Kidney (tissue), 14 donors: Measurements from ENCODE around the gene HSPG2. TPM values are rescaled to one million over a fixed set of nuclear protein-coding genes. Genes with fewer than 3 reads are reported as not detected.

Source experiments
- DNase-seq, 5 donors: peaks; one replicate each; pipeline ENCODE4 v3.0.0-alpha.2; 2013 to 2020
- FAIRE-seq: peaks from 2 replicates; lab custom pipeline; 2012; peaks lifted over from hg19 to GRCh38; lab: Jason Lieb, UNC
- H3K27ac ChIP-seq, 2 donors: one replicate each; pipeline ENCODE4 v1.7.0; 2013; ENCODE audit warnings: low read depth in 2 of 2, low read length in 2 of 2, inconsistent platforms in 1 of 2
- H3K27me3 ChIP-seq: one replicate; pipeline ENCODE4 v1.7.1; 2013; ENCODE audit warnings: low read length, inconsistent platforms; ENCODE audit not compliant: control insufficient read depth, insufficient read depth
- H3K36me3 ChIP-seq, 3 donors: one replicate each; pipeline versions ENCODE4 v1.7.0 to v1.7.1; 2013; ENCODE audit warnings: low read length in 3 of 3, control low read depth in 1 of 3, inconsistent platforms in 1 of 3; ENCODE audit not compliant: insufficient read depth in 3 of 3, control insufficient read depth in 2 of 3
- H3K4me1 ChIP-seq, 3 donors: one replicate each; pipeline versions ENCODE4 v1.7.0 to v1.7.1; 2013; ENCODE audit warnings: low read length in 3 of 3, inconsistent platforms in 1 of 3, low read depth in 1 of 3; ENCODE audit not compliant: control insufficient read depth in 2 of 3, insufficient read depth in 2 of 3
- H3K4me3 ChIP-seq, 3 donors: one replicate each; pipeline versions ENCODE4 v1.7.0 to v1.8.1; 2013; ENCODE audit warnings: low read length in 3 of 3, control low read depth in 1 of 3, inconsistent platforms in 1 of 3
- H3K9ac ChIP-seq, 3 donors: one replicate each; pipeline versions ENCODE4 v1.7.0 to v1.7.1; 2013; ENCODE audit warnings: low read length in 3 of 3, control low read depth in 1 of 3, inconsistent platforms in 1 of 3
- H3K9me3 ChIP-seq, 3 donors: one replicate each; pipeline versions ENCODE4 v1.7.0 to v1.7.1; 2013; ENCODE audit warnings: low read length in 3 of 3, control low read depth in 1 of 3, inconsistent platforms in 1 of 3; ENCODE audit not compliant: control insufficient read depth in 2 of 3, insufficient read depth in 1 of 3
- CTCF ChIP-seq: IDR thresholded peaks from 3 replicates; pipeline ENCODE4 v1.5.1; 2012; ENCODE audit warnings: mild to moderate bottlenecking, moderate library complexity, borderline replicate concordance; ENCODE audit not compliant: insufficient read depth; ENCODE audit errors: extremely low read depth
- intact Hi-C: fragments of 100-400 bp; cut with DNase I; formaldehyde crosslinking; loops from one replicate; pipeline ENCODE4 v1.11.1; 2022
- polyA plus RNA-seq: library from polyadenylated mRNA; stranded (reverse); fragments of 350-450 nt; fragmentation: Illumina TruSeq; extraction: RNeasy Lipid Tissue Mini Kit (QIAGEN cat#74804); gene quantifications from one replicate; pipeline ENCODE4 v1.2.3, GENCODE V29; 2014; ENCODE audit warnings: low read depth, low replicate concordance; ENCODE audit not compliant: insufficient read depth
- total RNA-seq: library from RNA; stranded (reverse); fragmentation: NEBNext Ultra II Directional; extraction: Animal tissue kit (Norgen Biotek cat#: 25700); gene quantifications from one replicate; pipeline ENCODE4 v1.2.1, GENCODE V29; 2021
- donor health status: control.
- donor health status: control.
- donor health status: control.
- donor health status: control.
- donor health status: control.
- donor health status: DM: yes; HTN: yes; CAD: no.
- donor health status: Normal renal cell carcinoma (clear cell type).

The HSPG2 gene
- total and polyA plus RNA-seq, 2 donors from 2014 or later = 60.4 to 510 TPM

- no peak for DNase-seq
- TF ChIP-seq CTCF = no peak
- FAIRE-seq = no peak
- Histone ChIP-seq H3K4me3 (no peak overlapping the region), H3K9me3 (no peaks in the 10 kb centered on the region), H3K9ac (peak overlapping the region in 1 of 3 donors; percentile 34), H3K36me3 (no peaks in the 10 kb centered on the region), H3K4me1 (peaks cover 0 to 67% (median 26%) of the 10 kb centered on the region in 3 donors), H3K27ac (peak overlapping the region; percentile 76 to 86), H3K27me3 (no peaks in the 10 kb centered on the region)
- intact Hi-C loops = no loop called here
Measured at GRCh38 chr1:21903638-21904453, 33.3 kb downstream of the HSPG2 start.

- Histone ChIP-seq H3K27ac (peak overlapping the region in 1 of 2 donors; percentile 5), H3K27me3 (no peaks in the 10 kb centered on the region), H3K36me3 (no peaks in the 10 kb centered on the region), H3K4me3 (no peak overlapping the region), H3K9me3 (no peaks in the 10 kb centered on the region), H3K4me1 (peaks cover 0 to 75% (median 28%) of the 10 kb centered on the region in 3 donors), H3K9ac (no peak overlapping the region)
- TF ChIP-seq CTCF = no peak
- no peak for DNase-seq
- intact Hi-C loops = no loop called here
- no peak for FAIRE-seq
Measured at GRCh38 chr1:21902026-21903012, 34.8 kb downstream of the HSPG2 start.

GRCh38 chr1:21901473-21901847 lies 35.6 kb downstream of the HSPG2 start:
- no peak for TF ChIP-seq CTCF
- Histone ChIP-seq H3K9me3 (no peaks in the 10 kb centered on the region), H3K27me3 (no peaks in the 10 kb centered on the region), H3K36me3 (no peaks in the 10 kb centered on the region), H3K4me1 (peaks cover 0 to 76% (median 22%) of the 10 kb centered on the region in 3 donors), H3K9ac (no peak overlapping the region), H3K27ac (no peak overlapping the region), H3K4me3 (no peak overlapping the region)
- DNase-seq = no peak
- no peak for FAIRE-seq
- intact Hi-C loops = no loop called here
